PC-9 (cell line): ENCODE measurements around the gene NUDT3. TPM values are rescaled to one million over a fixed set of nuclear protein-coding genes. Genes with fewer than 3 reads are reported as not detected.
"Not testable (repeated sequence)": the region's sequence is repeated elsewhere in the genome, so short reads cannot be mapped to it uniquely, and the experiment has no call there.

Source experiments
- BruUV-seq: library from RNA; stranded (reverse); fragments of 400-500 nt; replicated peaks from 2 replicates; lab custom pipeline; 2021; lab: Mats Ljungman, UMichigan
- CTCF ChIA-PET: fragments of 300-600 bp; sonication (Branson Sonifier 250); formaldehyde crosslinking; loops from one replicate; lab custom pipeline; 2022; ENCODE audit warnings: antibody characterized with exemption; lab: Charles Lee
- POLR2A ChIA-PET: fragments of 300-600 bp; sonication (Branson Sonifier 250); formaldehyde crosslinking; loops from one replicate; lab custom pipeline; 2022; ENCODE audit warnings: antibody characterized with exemption; ENCODE audit not compliant: unreplicated experiment; lab: Charles Lee
- DNase-seq, 2 experiments: peaks; one replicate each; pipeline versions ENCODE4 v3.0.0 to v3.0.0-alpha.2; 2015 to 2022; ENCODE audit warnings: mixed read lengths in 1 of 2
- H2AFZ ChIP-seq: fragments of 200-600 bp; sonication (generic); 2 replicates; pipeline ENCODE4 v1.8.1; 2017; ENCODE audit warnings: antibody characterized with exemption
- H3F3A ChIP-seq: fragments of 200-600 bp; sonication (generic); 2 replicates; pipeline ENCODE4 v1.8.1; 2017; ENCODE audit warnings: antibody characterized with exemption, mild to moderate bottlenecking, low read depth; ENCODE audit not compliant: insufficient read depth
- H3K27ac ChIP-seq: fragments of 200-600 bp; sonication (generic); 2 replicates; pipeline ENCODE4 v1.6.1; 2016; ENCODE audit warnings: mixed run types
- H3K27me3 ChIP-seq: fragments of 200-600 bp; sonication (generic); 2 replicates; pipeline ENCODE4 v1.6.1; 2016; ENCODE audit warnings: low read depth, mixed run types; ENCODE audit not compliant: insufficient read depth
- H3K36me3 ChIP-seq: fragments of 200-600 bp; sonication (generic); 2 replicates; pipeline ENCODE4 v1.6.1; 2016; ENCODE audit warnings: low read depth, mixed run types
- H3K4me1 ChIP-seq: fragments of 200-600 bp; sonication (generic); replicated peaks from 2 replicates; pipeline ENCODE4 v1.6.1; 2016; ENCODE audit warnings: mixed run types; ENCODE audit not compliant: insufficient read depth
- H3K4me2 ChIP-seq: fragments of 200-600 bp; sonication (generic); 2 replicates; pipeline ENCODE4 v1.6.1; 2017; ENCODE audit warnings: mixed run types
- H3K4me3 ChIP-seq: fragments of 200-600 bp; sonication (generic); 2 replicates; pipeline ENCODE4 v1.6.1; 2016; ENCODE audit warnings: mixed run types
- H3K79me2 ChIP-seq: fragments of 200-600 bp; sonication (generic); 2 replicates; pipeline ENCODE4 v1.6.1; 2017; ENCODE audit warnings: low read depth, mixed run types
- H3K9me2 ChIP-seq: fragments of 200-600 bp; sonication (generic); 2 replicates; pipeline ENCODE4 v1.8.1; 2017; ENCODE audit warnings: mild to moderate bottlenecking; ENCODE audit not compliant: insufficient read depth
- H3K9me3 ChIP-seq: fragments of 200-600 bp; sonication (generic); 2 replicates; pipeline ENCODE4 v1.8.1; 2016; ENCODE audit warnings: low read depth; ENCODE audit not compliant: insufficient read depth
- H4K20me1 ChIP-seq: fragments of 200-600 bp; sonication (generic); 2 replicates; pipeline ENCODE4 v1.8.1; 2017; ENCODE audit not compliant: insufficient read depth
- CTCF ChIP-seq: fragments of 200-600 bp; sonication (generic); conservative IDR thresholded peaks from 2 replicates; pipeline ENCODE4 v1.6.1; 2017; ENCODE audit warnings: mixed run types, antibody characterized with exemption, mild to moderate bottlenecking, moderate library complexity
- EZH2 ChIP-seq: fragments of 200-600 bp; sonication (generic); IDR thresholded peaks from 2 replicates; pipeline ENCODE4 v1.8.0; 2017; ENCODE audit warnings: antibody characterized with exemption, low read depth
- intact Hi-C: fragments of 100-400 bp; cut with micrococcal nuclease; formaldehyde crosslinking; loops from one replicate; pipeline ENCODE4 v1.10.0; 2022; ENCODE audit not compliant: unreplicated experiment
- total RNA-seq: library from RNA; stranded (reverse); gene quantifications from 2 replicates; pipeline ENCODE4 v1.2.3, GENCODE V29; 2021

NUDT3 gene
- total RNA-seq, 1 experiment from 2014 or later = 19.1 TPM

- intact Hi-C loops = no loop called here
These were observed 14.0 kb downstream of the NUDT3 start for GRCh38 chr6:34378470-34378869.

GRCh38 chr6:34377984-34378383 lies 14.5 kb downstream of the NUDT3 start:
- intact Hi-C loops = no loop called here
- Histone ChIP-seq H3K27me3 (no peaks in the 10 kb centered on the region), H3K4me1 (no peaks in the 10 kb centered on the region), H3F3A (peaks cover 4% of the 10 kb centered on the region; the same call in 1 of the 2 replicates), H3K4me2 (no peak overlapping the region), H3K9me2 (no peaks in the 10 kb centered on the region), H2AFZ (no peak overlapping the region), H3K9me3 (no peaks in the 10 kb centered on the region), H4K20me1 (peaks cover 52% of the 10 kb centered on the region), H3K36me3 (no peaks in the 10 kb centered on the region), H3K4me3 (no peak overlapping the region), H3K79me2 (peaks cover 88% of the 10 kb centered on the region), H3K27ac (no peak overlapping the region)
- DNase-seq = no peak
- BruUV-seq = no TSS peak
- no peak for TF ChIP-seq CTCF
- TF ChIP-seq EZH2 = no peak
- POLR2A ChIA-PET = no interaction called here
- CTCF ChIA-PET = no interaction called here

More at GRCh38 chr6:34378470-34378869, 14.0 kb downstream of the NUDT3 start:
- Histone ChIP-seq H3K4me3 (no peak overlapping the region), H4K20me1 (peaks cover 53% of the 10 kb centered on the region), H3K27ac (no peak overlapping the region), H3K9me2 (no peaks in the 10 kb centered on the region), H3K79me2 (peaks cover 90% of the 10 kb centered on the region), H3K4me1 (no peaks in the 10 kb centered on the region), H3K4me2 (no peak overlapping the region), H3F3A (peaks cover 4% of the 10 kb centered on the region; the same call in 1 of the 2 replicates), H3K27me3 (no peaks in the 10 kb centered on the region), H2AFZ (no peak overlapping the region), H3K9me3 (no peaks in the 10 kb centered on the region), H3K36me3 (no peaks in the 10 kb centered on the region)
- TF ChIP-seq CTCF (no peak), EZH2 (no peak)
- BruUV-seq = no TSS peak
- DNase-seq = no peak
- CTCF ChIA-PET = interaction anchor here (0.5 kb wide), 1 partner anchor 127 kb away, joined by 5 read pairs; no protein-coding TSS in a partner anchor
- POLR2A ChIA-PET = no interaction called here

GRCh38 chr6:34377571-34377970 lies 14.9 kb downstream of the NUDT3 start:
- H3K4me2 ChIP-seq, H3K9me2 ChIP-seq, DNase-seq, H3K27ac ChIP-seq, H3K9me3 ChIP-seq, H3K36me3 ChIP-seq, H3K27me3 ChIP-seq, H3K4me1 ChIP-seq, H2AFZ ChIP-seq, H3K4me3 ChIP-seq, H3F3A ChIP-seq, POLR2A ChIA-PET, CTCF ChIA-PET, intact Hi-C loops, BruUV-seq: not testable (repeated sequence)
- peaks cover 52% of the 10 kb centered on the region for H4K20me1 ChIP-seq
- peaks cover 88% of the 10 kb centered on the region for H3K79me2 ChIP-seq

- no peak for DNase-seq
These were observed 16.6 kb downstream of the NUDT3 start for GRCh38 chr6:34375833-34376232.

More at GRCh38 chr6:34375833-34376232, 16.6 kb downstream of the NUDT3 start:
- TF ChIP-seq EZH2 = no peak
- TF ChIP-seq CTCF = no peak
- Histone ChIP-seq H3K79me2 (peaks cover 86% of the 10 kb centered on the region), H3K27ac (no peak overlapping the region), H3F3A (peaks cover 4% of the 10 kb centered on the region; the same call in 1 of the 2 replicates), H3K4me3 (no peak overlapping the region), H3K4me1 (no peaks in the 10 kb centered on the region), H3K4me2 (no peak overlapping the region), H3K27me3 (no peaks in the 10 kb centered on the region), H3K9me3 (no peaks in the 10 kb centered on the region), H3K9me2 (no peaks in the 10 kb centered on the region), H4K20me1 (peaks cover 49% of the 10 kb centered on the region), H3K36me3 (no peaks in the 10 kb centered on the region), H2AFZ (no peak overlapping the region)
- POLR2A ChIA-PET = no interaction called here
- CTCF ChIA-PET = interaction anchor here (0.5 kb wide), 1 partner anchor 188 kb away, joined by 3 read pairs; no protein-coding TSS in a partner anchor
- no TSS peak for BruUV-seq
- intact Hi-C loops = no loop called here
